T47D (cell line): ENCODE data around the gene TMEM140.

Source experiments
- DNase-seq, 2 experiments: peaks; one replicate each; pipeline versions ENCODE4 v3.0.0 to v3.0.0-alpha.2; 2011 to 2012; ENCODE audit warnings: low read depth in 1 of 2, low spot score in 1 of 2
- JUND ChIP-seq: IDR thresholded peaks from 2 replicates; pipeline ENCODE4 v1.6.1; 2012; ENCODE audit warnings: low read depth
- in situ Hi-C: cut with HindIII; loops from 2 replicates; pipeline ENCODE4 v1.10.0; 2016; ENCODE audit warnings: low sequenced_read_pairs, low pct_unique_long_range_greater_than_20kb

TMEM140 gene

GRCh38 chr7:135181929-135182678, 34.2 kb downstream of the TMEM140 start:
- no peak for TF ChIP-seq JUND
- in situ Hi-C loops = no loop called here
- DNase-seq = no peak

- no peak for TF ChIP-seq JUND
- in situ Hi-C loops = no loop called here
- DNase-seq = no peak
Measured at GRCh38 chr7:135183478-135183877, 35.6 kb downstream of the TMEM140 start.

DNA sequence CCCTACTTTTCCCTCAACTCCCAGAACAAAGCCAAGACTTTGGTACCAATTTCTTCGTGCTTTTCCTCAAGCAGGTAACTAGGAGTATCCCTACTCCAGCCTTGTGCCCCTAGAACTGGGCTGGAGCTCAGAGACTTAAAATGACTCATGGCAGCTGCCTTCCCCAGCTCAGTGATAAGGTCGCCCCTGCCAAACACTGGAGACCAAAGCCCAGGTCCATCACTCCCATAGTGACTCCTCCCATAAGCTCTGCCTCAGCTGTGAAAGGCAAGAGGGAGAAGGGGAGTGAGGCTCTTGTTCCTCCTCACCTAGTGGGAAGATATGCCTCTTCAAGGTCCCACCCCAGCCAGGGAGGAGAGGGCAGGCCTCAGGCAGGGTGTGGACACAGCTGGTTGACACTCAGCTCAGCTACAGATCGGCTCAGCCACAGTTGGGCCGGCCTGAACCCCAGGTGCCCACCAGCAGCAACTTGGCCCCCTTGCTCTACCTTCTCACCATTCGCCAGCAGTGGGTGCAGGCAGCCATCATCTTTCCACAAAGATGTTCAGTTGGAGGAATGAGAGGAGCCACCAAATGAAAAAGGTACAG, 36.5 kb downstream of the TMEM140 start:
- in situ Hi-C loops = no loop called here
- DNase-seq = no peak
- no peak for TF ChIP-seq JUND

- no peak for TF ChIP-seq JUND
- in situ Hi-C loops = no loop called here
- no peak for DNase-seq
Measured at GRCh38 chr7:135185471-135186260, 37.8 kb downstream of the TMEM140 start.

DNA sequence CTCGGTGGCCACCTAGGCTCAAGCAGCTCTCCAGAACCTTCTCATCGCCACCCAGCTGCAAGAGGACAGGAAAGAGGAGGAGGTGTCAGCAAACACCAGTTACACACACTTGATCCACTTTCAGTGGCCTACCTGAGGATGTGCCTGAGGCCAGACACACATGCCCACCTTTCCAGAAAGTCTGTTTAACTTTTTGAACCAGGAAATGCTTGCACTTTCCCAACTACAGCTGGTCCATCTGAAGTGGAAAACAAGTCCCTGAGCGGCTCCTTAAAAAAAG, 38.3 kb downstream of the TMEM140 start:
- in situ Hi-C loops = no loop called here
- no peak for TF ChIP-seq JUND
- no peak for DNase-seq

GRCh38 chr7:135186841-135187253, 39.0 kb downstream of the TMEM140 start:
- in situ Hi-C loops = no loop called here
- no peak for DNase-seq
- TF ChIP-seq JUND = no peak

GRCh38 chr7:135188298-135188984, 40.6 kb downstream of the TMEM140 start:
- in situ Hi-C loops = no loop called here
- no peak for TF ChIP-seq JUND
- no peak for DNase-seq

DNA sequence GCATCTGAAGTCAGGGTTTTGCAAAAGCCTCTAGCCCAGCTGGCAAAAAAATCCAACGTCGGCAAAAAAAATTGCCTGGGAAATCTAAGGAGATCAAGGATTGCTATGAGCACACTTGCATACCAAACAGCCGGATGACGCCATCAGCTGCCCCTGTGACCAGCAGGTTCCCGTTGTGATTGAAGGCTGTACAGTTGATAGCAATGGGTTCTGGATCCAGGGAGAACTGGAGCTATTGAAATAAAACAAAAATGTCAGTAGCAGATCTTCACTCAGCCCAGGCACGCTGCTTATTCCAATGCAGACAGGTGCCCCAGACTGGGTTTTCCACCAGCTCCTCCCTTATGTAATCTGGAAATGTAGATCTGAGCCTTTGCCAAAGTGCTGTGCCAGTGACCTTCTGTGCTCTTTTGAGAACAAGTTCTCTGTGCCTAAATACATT, 41.4 kb downstream of the TMEM140 start:
- TF ChIP-seq JUND = no peak
- in situ Hi-C loops = no loop called here
- no peak for DNase-seq

DNA sequence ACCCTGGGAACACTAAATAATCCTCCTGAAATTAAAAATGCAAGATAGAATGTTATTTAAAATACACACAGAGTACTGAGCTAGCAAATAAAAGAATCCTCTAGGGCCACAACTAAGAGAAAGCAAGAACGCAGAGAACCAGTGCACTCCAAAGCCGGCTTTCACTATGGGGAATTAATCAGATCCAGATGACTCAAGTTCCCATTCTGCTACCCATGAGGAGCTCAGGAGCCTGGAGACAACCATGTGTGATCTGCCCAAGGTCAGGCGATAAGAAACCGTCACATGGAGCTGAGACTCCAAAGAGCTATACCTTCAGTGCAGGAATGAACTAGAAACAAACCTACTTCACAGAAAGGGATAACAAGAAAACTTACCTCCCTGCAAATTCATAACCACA, 42.1 kb downstream of the TMEM140 start:
- no peak for DNase-seq
- no peak for TF ChIP-seq JUND
- in situ Hi-C loops = no loop called here

GRCh38 chr7:135190703-135191102, 42.8 kb downstream of the TMEM140 start:
- DNase-seq = no peak
- in situ Hi-C loops = no loop called here
- no peak for TF ChIP-seq JUND

DNA sequence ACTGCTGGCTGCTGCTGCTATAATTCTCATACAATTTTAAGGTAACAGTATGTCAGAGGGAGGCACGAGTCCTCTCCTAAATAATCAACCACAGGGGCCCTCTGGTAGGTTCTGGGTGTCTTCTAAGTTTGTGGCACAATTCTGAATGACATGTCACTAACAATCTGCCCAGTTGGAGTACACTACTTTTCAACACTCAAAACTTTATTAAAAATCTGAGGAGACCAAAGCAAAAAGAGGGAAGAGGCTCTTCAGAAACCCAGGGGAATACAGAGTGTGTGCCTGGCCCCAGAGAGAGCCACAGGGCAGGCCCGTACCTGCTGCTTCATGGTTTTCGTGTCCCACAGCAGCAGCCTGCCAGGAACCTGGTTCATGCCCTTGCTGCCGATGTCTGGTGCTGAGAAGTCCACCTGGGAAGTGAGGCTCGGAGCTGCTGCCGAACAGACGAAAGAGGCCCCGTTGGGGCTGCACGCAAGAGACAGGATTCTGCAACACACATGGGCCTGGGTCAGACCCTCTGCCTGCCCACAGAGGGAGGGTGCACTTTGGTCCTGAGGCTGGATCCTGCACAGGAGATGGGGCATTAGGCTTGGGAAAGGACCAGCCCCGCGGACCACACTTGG, 45.2 kb downstream of the TMEM140 start:
- TF ChIP-seq JUND = no peak
- no peak for DNase-seq
- in situ Hi-C loops = no loop called here

- no peak for TF ChIP-seq JUND
- DNase-seq = no peak
- in situ Hi-C loops = no loop called here
Measured at GRCh38 chr7:135193615-135194081, 45.8 kb downstream of the TMEM140 start.
